GM23248 (cell line): Measurements from ENCODE around the gene SLC10A7.

Experiments
- EZH2 ChIP-seq: fragments of 200-600 bp; sonication (generic); IDR thresholded peaks from 2 replicates; pipeline ENCODE4 v1.6.1; 2018; ENCODE audit warnings: antibody characterized with exemption, mild to moderate bottlenecking; ENCODE audit not compliant: insufficient read depth, poor library complexity, severe bottlenecking
- EZH2phosphoT487 ChIP-seq: fragments of 200-600 bp; sonication (generic); IDR thresholded peaks from 2 replicates; pipeline ENCODE4 v1.6.1; 2018; ENCODE audit warnings: antibody characterized with exemption, moderate library complexity, mild to moderate bottlenecking, low read depth; ENCODE audit not compliant: insufficient read depth

- no peak for TF ChIP-seq EZH2
- no peak for TF ChIP-seq EZH2phosphoT487
Measured at GRCh38 chr4:146238107-146238506, 283.6 kb downstream of the SLC10A7 start.
